ENCODE data around the gene LRRC73. TPM values are rescaled to one million over a fixed set of nuclear protein-coding genes. Genes with fewer than 3 reads are reported as not detected.

LRRC73 gene
- total RNA-seq, 2 experiments from 2014 or later: 0.15 to 0.17 TPM

DNA sequence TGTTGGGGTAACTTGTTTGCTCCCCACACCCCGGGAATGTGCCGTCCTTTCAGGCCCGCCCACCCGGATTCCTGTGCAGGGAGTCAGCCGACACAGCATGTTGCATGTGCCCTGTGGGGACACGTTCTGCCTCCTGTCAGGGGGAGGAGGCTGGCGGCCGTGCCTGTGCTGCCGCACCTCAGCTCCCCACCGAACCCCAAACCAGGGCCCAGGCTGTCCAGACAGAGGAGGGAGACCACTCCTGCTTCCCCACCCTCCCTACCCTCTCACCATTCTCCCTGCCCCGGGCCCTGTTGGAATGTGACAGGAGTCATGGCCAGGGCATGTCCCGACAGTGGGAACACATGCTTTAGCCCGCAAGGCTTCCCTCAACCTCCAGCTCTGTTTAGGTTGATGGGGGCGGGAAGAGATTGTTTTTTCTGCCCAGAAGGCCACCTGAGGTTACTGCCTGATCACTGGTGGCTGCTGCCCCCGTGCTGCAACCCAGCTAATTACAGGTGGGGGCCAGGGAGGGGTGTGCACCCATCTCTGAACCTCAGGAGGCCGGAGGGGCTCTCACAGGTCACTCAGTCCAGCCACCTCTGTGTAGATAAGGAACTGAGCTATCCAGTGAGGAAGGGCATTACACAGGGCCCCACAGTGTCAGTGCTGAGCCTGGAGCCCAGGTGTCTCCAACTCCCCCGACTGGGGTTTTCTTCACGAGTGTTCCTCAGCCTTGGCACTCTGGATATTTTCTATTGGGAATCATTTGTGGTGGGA, 13.6 kb downstream of the LRRC73 start:
- CTCF ChIA-PET: interaction anchor here (1.3 to 5.1 kb wide), 3 partner anchors 9 to 235 kb away, joined by 4 to 27 read pairs (median 6); no protein-coding TSS in a partner anchor
- POLR2A ChIA-PET: no interaction called here

GRCh38 chr6:43495409-43495941, 14.7 kb downstream of the LRRC73 start:
- ChIA-PET POLR2A (no interaction called here), CTCF (interaction anchor here (1.3 to 5.1 kb wide), 4 partner anchors 11 to 234 kb away, joined by 4 to 27 read pairs (median 5); partner anchors contain the start of gene LRRC73)

- POLR2A ChIA-PET: interaction anchor here (0.7 kb wide), 1 partner anchor 171 kb away, joined by 7 read pairs; no protein-coding TSS in a partner anchor
Observed at GRCh38 chr6:43494766-43495165, 15.4 kb downstream of the LRRC73 start.

GRCh38 chr6:43494321-43494720, 15.8 kb downstream of the LRRC73 start:
- POLR2A ChIA-PET: interaction anchor here (0.7 kb wide), 1 partner anchor 171 kb away, joined by 7 read pairs; no protein-coding TSS in a partner anchor

More at GRCh38 chr6:43494766-43495165, 15.4 kb downstream of the LRRC73 start:
- CTCF ChIA-PET: interaction anchor here (1.4 to 5.1 kb wide), 2 partner anchors 11 to 15 kb away, joined by 4 to 27 read pairs; partner anchors contain the start of gene LRRC73

GRCh38 chr6:43493833-43494232, 16.3 kb downstream of the LRRC73 start:
- CTCF ChIA-PET: interaction anchor here (1.7 to 5.1 kb wide), 2 partner anchors 12 to 13 kb away, joined by 14 to 27 read pairs; no protein-coding TSS in a partner anchor
- POLR2A ChIA-PET: no interaction called here

More at GRCh38 chr6:43494321-43494720, 15.8 kb downstream of the LRRC73 start:
- CTCF ChIA-PET: interaction anchor here (1.4 to 5.1 kb wide), 2 partner anchors 12 to 16 kb away, joined by 4 to 27 read pairs; partner anchors contain the start of gene LRRC73

DNA sequence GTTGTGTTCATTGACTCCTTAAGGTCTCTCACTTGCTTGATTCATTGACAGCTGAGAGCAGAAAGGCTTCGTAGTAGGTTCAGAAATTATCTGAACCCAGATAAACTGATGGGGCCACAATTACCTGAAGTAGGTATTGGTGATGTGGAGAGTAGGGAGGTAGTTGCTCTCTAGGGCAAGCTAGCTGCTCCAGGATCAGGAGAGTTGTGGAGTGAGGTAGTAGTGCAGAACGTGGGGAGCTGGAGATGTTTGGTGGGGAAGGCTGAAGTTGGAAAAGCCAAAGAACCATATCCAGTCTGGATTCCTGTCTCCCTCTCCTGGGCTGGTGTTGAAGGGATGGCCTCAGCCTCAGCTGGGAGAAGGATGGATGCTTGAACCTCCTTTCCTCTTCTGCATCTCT, 16.9 kb downstream of the LRRC73 start:
- POLR2A ChIA-PET: no interaction called here
- CTCF ChIA-PET: interaction anchor here (1.7 kb wide), 1 partner anchor 13 kb away, joined by 14 read pairs; no protein-coding TSS in a partner anchor

DNA sequence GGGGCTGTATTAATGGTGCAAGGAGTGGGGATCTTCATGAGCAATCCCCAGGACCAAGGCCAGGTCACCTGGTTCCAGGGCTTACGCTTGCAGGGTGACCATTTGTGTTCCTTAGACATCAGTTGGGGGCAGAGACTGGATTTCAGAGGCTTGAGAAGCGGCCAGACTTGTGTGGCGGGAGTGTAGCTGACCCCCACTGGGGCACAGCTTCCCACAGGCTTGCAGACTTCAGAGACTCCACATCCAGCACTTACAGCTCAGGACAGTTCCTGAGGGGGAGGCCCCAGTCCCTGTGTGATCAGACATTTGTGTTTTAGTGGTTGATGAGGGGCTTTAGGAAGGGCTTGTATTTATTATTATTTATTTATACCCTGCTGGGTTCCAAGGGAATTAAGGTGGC, 17.5 kb downstream of the LRRC73 start:
- POLR2A ChIA-PET: interaction anchor here (0.6 kb wide), 1 partner anchor 16 kb away, joined by 3 read pairs; no protein-coding TSS in a partner anchor
- CTCF ChIA-PET: interaction anchor here (1.7 kb wide), 1 partner anchor 14 kb away, joined by 14 read pairs; no protein-coding TSS in a partner anchor

DNA sequence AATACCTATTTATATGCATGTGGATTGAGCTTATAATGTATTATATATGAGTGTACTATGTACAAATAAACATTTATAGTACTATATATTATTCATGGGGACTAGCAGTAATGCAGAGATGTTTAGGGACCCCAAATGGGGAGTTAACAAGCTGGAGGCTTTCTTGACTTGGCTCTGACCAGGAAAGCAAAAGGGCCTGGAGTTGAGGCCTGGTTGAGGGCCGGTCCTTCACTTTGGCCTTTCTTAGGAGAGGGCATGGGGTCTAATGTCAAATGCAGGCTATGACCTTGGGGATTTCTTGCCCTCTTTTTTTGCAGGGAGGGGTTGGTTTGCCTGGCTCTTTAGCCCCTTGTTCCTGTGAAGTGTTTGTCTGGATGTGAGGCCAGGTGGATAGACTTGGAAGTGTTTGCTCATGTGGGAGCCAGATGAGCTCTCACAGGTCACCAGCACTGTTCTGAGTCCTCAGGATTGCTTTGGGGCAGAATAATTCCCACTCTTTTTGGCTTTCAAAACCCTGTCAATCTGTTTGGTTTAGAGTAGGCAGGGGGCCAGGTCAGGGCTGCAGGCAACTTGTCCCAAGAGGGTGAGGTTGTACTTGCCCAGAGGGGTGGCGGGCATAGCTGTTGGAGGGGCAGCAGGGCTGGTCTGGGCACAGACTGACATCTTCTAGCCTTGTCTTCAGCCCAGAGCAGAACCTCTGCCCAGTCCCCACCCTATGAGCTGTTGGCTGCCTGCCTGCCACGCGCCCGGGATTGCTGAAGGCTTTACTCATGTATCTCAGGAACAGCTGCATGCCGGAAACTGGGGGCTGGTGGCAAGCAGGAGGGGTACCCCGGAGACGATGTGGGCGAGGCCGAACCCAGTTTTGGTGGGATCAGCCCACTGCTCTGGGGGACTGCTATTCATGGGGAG, 18.1 kb downstream of the LRRC73 start:
- CTCF ChIA-PET: interaction anchor here (1.7 to 1.8 kb wide), 2 partner anchors 14 kb away, joined by 7 to 14 read pairs; no protein-coding TSS in a partner anchor
- POLR2A ChIA-PET: interaction anchor here (0.6 kb wide), 1 partner anchor 15 kb away, joined by 3 read pairs; no protein-coding TSS in a partner anchor

DNA sequence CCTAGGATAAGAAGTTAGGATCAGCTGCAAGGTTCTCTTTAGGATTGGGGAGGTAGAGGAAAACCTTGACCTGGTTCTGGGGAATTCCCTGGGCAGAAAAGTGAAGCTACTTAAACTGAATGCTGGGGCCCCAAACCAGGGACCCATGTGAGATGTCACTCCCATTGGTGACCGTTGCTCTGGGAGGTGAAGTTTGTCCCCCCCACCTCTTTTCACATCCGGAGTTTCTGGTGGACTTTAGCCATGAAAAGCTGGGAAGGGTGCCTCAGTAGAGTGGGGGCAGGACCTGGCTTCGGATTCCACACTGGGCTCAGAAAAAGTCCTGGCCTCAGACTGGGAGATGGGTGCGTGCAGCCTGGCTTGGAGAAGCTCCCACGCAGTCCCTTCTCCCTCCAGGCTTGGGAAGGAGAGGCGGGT, 19.6 kb downstream of the LRRC73 start:
- ChIA-PET POLR2A (no interaction called here), CTCF (interaction anchor here (0.8 to 1.8 kb wide), 2 partner anchors 15 to 133 kb away, joined by 3 to 7 read pairs; no protein-coding TSS in a partner anchor)

DNA sequence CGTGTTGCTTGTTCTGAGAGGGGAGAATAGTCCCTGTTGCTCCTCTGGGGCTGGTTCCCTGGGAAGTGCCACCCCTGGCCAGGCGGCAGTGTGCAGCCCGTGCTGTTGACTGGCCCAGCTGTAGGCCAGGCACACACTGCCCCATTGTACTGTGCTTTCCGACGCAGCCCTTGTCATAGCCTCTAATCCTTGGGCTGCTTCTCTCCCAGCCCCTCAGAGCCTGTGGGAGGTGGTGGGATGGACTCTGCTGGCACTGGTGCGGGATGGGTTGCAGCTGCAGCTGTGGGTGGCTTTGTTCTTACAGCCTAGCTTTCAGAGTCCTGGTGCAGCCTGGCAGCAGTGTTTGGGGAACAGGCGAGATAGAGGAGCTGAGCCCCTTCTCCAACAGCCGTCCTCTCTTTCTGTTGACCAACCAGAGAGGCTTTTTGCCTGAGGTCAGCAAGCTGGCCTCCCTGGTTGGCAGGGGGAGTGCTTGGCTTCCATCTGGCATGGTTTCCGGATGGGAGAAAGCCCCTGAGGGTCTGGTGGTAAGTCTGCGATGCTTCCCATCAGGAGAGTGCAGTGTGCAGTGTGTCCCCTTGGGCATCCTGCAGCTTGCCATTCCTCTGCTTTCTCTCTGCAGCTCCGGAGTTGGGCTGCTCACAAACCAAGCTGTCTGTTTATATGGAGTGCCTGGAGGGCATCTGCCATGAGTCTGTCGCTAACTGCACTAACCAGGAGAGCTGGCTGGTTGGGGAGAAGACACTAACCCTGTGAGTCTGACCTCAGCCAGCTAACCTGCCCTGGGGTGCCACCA, 20.7 kb downstream of the LRRC73 start:
- ChIA-PET CTCF (interaction anchor here (1.2 kb wide), 1 partner anchor 18 kb away, joined by 3 read pairs; no protein-coding TSS in a partner anchor), POLR2A (interaction anchor here (0.7 kb wide), 1 partner anchor 226 kb away, joined by 3 read pairs; no protein-coding TSS in a partner anchor)

DNA sequence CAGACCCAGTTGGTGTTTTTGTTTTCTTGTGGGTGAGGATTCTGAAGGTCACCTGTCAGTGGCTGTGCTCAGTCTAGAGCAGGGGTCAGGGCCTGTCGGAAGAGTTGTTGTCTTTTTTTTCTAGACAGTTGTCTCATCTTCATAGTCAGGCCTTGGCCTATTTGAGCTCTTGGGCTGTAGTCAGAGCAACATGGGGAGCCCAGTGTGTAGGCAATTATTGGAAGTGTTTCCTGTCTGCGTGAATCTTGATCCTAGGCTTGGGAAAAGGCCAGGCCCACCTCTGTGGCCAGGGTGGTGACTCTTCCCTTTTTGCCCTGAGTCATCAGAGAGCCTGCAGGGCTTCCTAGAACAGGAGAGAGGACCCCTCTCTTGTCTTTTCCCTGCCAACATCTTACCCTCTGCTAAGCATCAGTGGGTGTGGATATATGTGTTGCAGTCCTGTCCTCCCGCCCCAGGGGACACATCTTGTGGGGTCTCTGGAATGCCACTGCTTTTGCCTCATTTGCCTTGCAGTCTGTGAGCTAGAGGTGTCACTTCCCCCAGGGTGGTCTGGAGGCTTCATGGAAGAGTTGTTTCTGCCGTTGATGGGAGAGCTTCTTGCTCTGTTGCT, 21.4 kb downstream of the LRRC73 start:
- POLR2A ChIA-PET: interaction anchor here (0.7 kb wide), 1 partner anchor 225 kb away, joined by 3 read pairs; no protein-coding TSS in a partner anchor
- CTCF ChIA-PET: interaction anchor here (1.2 kb wide), 1 partner anchor 19 kb away, joined by 3 read pairs; no protein-coding TSS in a partner anchor

- ChIA-PET POLR2A (interaction anchor here (0.6 kb wide), 1 partner anchor 28 kb away, joined by 8 read pairs; no protein-coding TSS in a partner anchor), CTCF (interaction anchor here (0.6 to 1.5 kb wide), 3 partner anchors 54 to 498 kb away, joined by 3 to 6 read pairs (median 5); partner anchors contain the start of gene ABCC10)
Observed at GRCh38 chr6:43481591-43482236, 28.4 kb downstream of the LRRC73 start.

- ChIA-PET POLR2A (interaction anchor here (0.6 kb wide), 1 partner anchor 29 kb away, joined by 8 read pairs; no protein-coding TSS in a partner anchor), CTCF (interaction anchor here (0.6 to 1.5 kb wide), 3 partner anchors 53 to 497 kb away, joined by 3 to 6 read pairs (median 5); partner anchors contain the start of gene ABCC10)
Observed at GRCh38 chr6:43481075-43481474, 29.1 kb downstream of the LRRC73 start.

DNA sequence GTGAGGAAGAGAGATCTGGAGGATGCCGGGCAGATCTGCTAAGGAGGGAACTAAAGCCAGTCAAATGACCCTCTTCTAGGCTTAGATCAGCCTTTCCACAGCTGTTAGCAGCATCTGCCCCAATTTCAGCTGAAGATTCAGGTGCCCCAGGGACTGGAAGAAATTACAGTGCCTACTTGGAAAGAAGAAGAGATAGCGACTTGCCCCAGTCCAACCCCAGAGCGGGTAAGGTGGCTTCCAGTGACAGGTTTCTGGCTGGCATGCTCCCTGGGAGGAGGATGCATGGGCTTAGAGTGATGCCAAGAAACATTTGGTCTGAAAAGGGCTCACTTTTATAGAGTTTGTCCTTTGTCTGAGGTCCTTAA, 32.2 kb downstream of the LRRC73 start:
- ChIA-PET POLR2A (interaction anchor here (0.6 to 1.6 kb wide), 4 partner anchors 23 to 334 kb away, joined by 3 to 7 read pairs (median 4); partner anchors contain the start of genes ABCC10, CUL9 and DLK2), CTCF (interaction anchor here (0.6 to 1.5 kb wide), 5 partner anchors 23 to 94 kb away, joined by 3 to 4 read pairs (median 3); partner anchors contain the start of gene DLK2)

GRCh38 chr6:43477235-43478007, 32.7 kb downstream of the LRRC73 start, which contains the start of gene TJAP1:
TJAP1 (plus strand) TSS chr6:43477570; CDS start chr6:43499002, 21,432 bp downstream.
- CTCF ChIA-PET: interaction anchor here (0.6 to 1.5 kb wide), 6 partner anchors 22 to 94 kb away, joined by 3 to 4 read pairs (median 3); partner anchors contain the start of gene DLK2
- POLR2A ChIA-PET: interaction anchor here (0.6 to 1.6 kb wide), 11 partner anchors 8 to 334 kb away, joined by 3 to 8 read pairs (median 4); partner anchors contain the start of genes ABCC10, CUL9 and DLK2

Data from activated CD8-positive, alpha-beta memory T cell treated with anti-CD3 and anti-CD28 coated beads for 36 hours (primary cell).